ENCODE measurements around the gene P2RY14.
A peak's percentile ranks its signal among the peaks of the same experiment; 100 is the strongest.

The P2RY14 gene

DNA sequence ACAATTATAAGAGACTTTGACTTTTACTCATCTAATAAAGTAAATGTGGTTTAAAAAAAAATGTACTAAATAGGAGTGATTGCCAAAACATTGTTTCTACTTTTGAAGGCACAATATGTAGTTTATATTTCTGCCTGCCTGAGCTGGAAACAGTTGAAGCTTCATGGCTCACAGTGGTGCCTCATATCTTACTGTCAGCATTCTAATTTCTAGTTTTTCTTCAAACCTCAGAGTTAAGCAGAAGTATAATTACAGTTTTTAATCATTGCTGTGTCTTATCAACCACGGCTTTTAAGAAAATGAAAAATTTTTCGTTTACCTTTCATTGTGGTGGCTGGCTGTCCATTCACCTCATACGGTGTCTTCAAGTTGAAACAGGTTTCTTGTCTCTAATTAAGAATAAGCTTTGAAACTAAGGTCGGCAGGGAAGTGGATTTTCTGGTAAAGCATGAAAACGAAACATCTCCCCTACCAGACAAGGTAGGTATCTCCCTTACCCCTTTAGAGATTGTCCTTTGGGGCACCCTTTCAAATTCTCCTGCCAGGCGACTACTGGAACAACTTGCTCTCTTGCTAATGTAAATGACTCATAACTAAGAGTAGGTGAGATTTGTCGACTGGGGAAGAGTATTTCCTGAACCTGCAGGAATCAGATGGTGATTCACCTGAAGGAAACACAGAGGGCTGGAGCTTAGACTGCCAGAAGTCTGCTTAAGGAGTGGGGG, 38.1 kb upstream of the P2RY14 start, which contains the start of gene GPR87:
TSS of gene GPR87 (minus strand) at position 554 of the 725 bp plus-strand sequence. CDS start 16,720 bp downstream, outside the sequence.
- Histone ChIP-seq H2BK12ac (ENCODE audit: low read length) (no peak within 1 kb of the TSS), H3K18ac (ENCODE audit: low read length) (no peak within 1 kb of the TSS), H3K14ac (ENCODE audit: low read length) (no peak within 1 kb of the TSS), H3K27ac (replicated peaks; ENCODE audit: low read length) (no peak within 1 kb of the TSS), H3K4me1 (ENCODE audit: control insufficient read depth in 2 of 2, insufficient read depth in 1 of 2, low read depth in 1 of 2, low read length in 2 of 2) (no peaks in the 10 kb centered on the region), H3K9me3 (replicated peaks in 1 of 2; ENCODE audit: control insufficient read depth in 2 of 2, insufficient read depth in 1 of 2, low read depth in 1 of 2, low read length in 2 of 2) (no peaks in the 10 kb centered on the region), H3K27me3 (ENCODE audit: control insufficient read depth in 3 of 3, insufficient read depth in 3 of 3, low read depth in 1 of 3, low read length in 3 of 3) (no peaks in the 10 kb centered on the region), H3K36me3 (replicated peaks in 1 of 2; ENCODE audit: control insufficient read depth in 2 of 2, insufficient read depth in 2 of 2, low read length in 2 of 2) (no peaks in the 10 kb centered on the region), H3K23ac (ENCODE audit: low read depth, low read length, poor library complexity) (no peak within 1 kb of the TSS), H2AK5ac (ENCODE audit: low read depth, low read length) (no peak within 1 kb of the TSS), H2BK5ac (ENCODE audit: low read length) (no peak within 1 kb of the TSS), H4K91ac (ENCODE audit: low read depth, low read length, poor library complexity) (no peak within 1 kb of the TSS), H3K9ac (ENCODE audit: low read depth, low read length, poor library complexity) (no peak within 1 kb of the TSS), H3K4me2 (ENCODE audit: insufficient read depth, low read length, poor library complexity, severe bottlenecking) (no peak within 1 kb of the TSS), H2BK15ac (ENCODE audit: low read length) (no peak within 1 kb of the TSS), H2AFZ (ENCODE audit: low read length) (peak within 1 kb of the TSS; percentile 67), H3K4ac (ENCODE audit: low read length) (no peak within 1 kb of the TSS), H2BK120ac (ENCODE audit: low read depth, low read length) (no peak within 1 kb of the TSS), H4K8ac (ENCODE audit: low read depth, low read length) (no peak within 1 kb of the TSS), H3K79me1 (ENCODE audit: low read depth, low read length) (no peaks in the 10 kb centered on the region), H3K4me3 (ENCODE audit: low read length in 2 of 2) (no peak within 1 kb of the TSS)
- no peak for DNase-seq (ENCODE audit: low spot score)
- no CpG with 5 or more reads among the region's 7 CpGs for WGBS, 2 donors (ENCODE audit: extremely low coverage in 2 of 2, insufficient read length in 2 of 2, insufficient replicate concordance in 1 of 2)

GRCh38 chr3:151315846-151316245, 37.5 kb upstream of the P2RY14 start:
- no peak overlapping the region for H3K9ac ChIP-seq (ENCODE audit: low read depth, low read length, poor library complexity)
- WGBS, 2 donors (ENCODE audit: extremely low coverage in 2 of 2, insufficient read length in 2 of 2, insufficient replicate concordance in 1 of 2), result no CpG with 5 or more reads among the region's 2 CpGs
- H3K36me3 ChIP-seq (replicated peaks in 1 of 2; ENCODE audit: control insufficient read depth in 2 of 2, insufficient read depth in 2 of 2, low read length in 2 of 2), result no peaks in the 10 kb centered on the region
- no peak overlapping the region for H4K91ac ChIP-seq (ENCODE audit: low read depth, low read length, poor library complexity)
- H3K4ac ChIP-seq (ENCODE audit: low read length), result no peak overlapping the region
- H3K4me2 ChIP-seq (ENCODE audit: insufficient read depth, low read length, poor library complexity, severe bottlenecking), result no peak overlapping the region
- H3K79me1 ChIP-seq (ENCODE audit: low read depth, low read length), result no peaks in the 10 kb centered on the region
- H2BK120ac ChIP-seq (ENCODE audit: low read depth, low read length), result no peak overlapping the region
- no peak overlapping the region for H3K4me3 ChIP-seq (ENCODE audit: low read length in 2 of 2)
- peak overlapping the region; percentile 67 for H2AFZ ChIP-seq (ENCODE audit: low read length)
- no peaks in the 10 kb centered on the region for H3K27me3 ChIP-seq (ENCODE audit: control insufficient read depth in 3 of 3, insufficient read depth in 3 of 3, low read depth in 1 of 3, low read length in 3 of 3)
- no peak overlapping the region for H2AK5ac ChIP-seq (ENCODE audit: low read depth, low read length)
- H3K4me1 ChIP-seq (ENCODE audit: control insufficient read depth in 2 of 2, insufficient read depth in 1 of 2, low read depth in 1 of 2, low read length in 2 of 2), result no peaks in the 10 kb centered on the region
- no peak overlapping the region for H4K8ac ChIP-seq (ENCODE audit: low read depth, low read length)
- no peak for DNase-seq (ENCODE audit: low spot score)
- H2BK12ac ChIP-seq (ENCODE audit: low read length), result no peak overlapping the region
- H3K14ac ChIP-seq (ENCODE audit: low read length), result no peak overlapping the region
- no peak overlapping the region for H3K23ac ChIP-seq (ENCODE audit: low read depth, low read length, poor library complexity)
- no peaks in the 10 kb centered on the region for H3K9me3 ChIP-seq (replicated peaks in 1 of 2; ENCODE audit: control insufficient read depth in 2 of 2, insufficient read depth in 1 of 2, low read depth in 1 of 2, low read length in 2 of 2)
- H3K18ac ChIP-seq (ENCODE audit: low read length), result no peak overlapping the region
- no peak overlapping the region for H2BK15ac ChIP-seq (ENCODE audit: low read length)
- no peak overlapping the region for H3K27ac ChIP-seq (replicated peaks; ENCODE audit: low read length)
- no peak overlapping the region for H2BK5ac ChIP-seq (ENCODE audit: low read length)

DNA sequence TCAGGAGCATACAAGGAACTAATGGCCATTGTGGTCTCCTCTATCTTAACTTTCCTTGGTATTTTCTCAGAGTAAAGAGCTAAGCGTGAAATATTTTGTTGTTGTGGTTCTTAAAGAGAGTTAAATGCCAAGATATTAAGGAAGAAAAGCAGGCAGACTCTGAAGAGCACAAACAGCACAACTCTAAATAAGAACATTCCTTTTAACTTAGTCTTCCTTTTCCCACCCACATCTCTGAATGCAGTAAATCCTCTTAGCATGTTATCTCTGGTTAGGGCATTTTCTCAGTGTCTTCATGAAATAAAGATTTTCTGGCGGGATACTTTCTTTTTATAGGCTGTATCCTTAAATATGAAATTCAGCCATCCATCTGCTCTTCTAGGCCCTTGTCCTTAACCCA, 36.8 kb upstream of the P2RY14 start:
- Histone ChIP-seq H3K27me3 (ENCODE audit: control insufficient read depth in 3 of 3, insufficient read depth in 3 of 3, low read depth in 1 of 3, low read length in 3 of 3) (no peaks in the 10 kb centered on the region), H2AK5ac (ENCODE audit: low read depth, low read length) (no peak overlapping the region), H3K18ac (ENCODE audit: low read length) (no peak overlapping the region), H3K9me3 (replicated peaks in 1 of 2; ENCODE audit: control insufficient read depth in 2 of 2, insufficient read depth in 1 of 2, low read depth in 1 of 2, low read length in 2 of 2) (no peaks in the 10 kb centered on the region), H3K79me1 (ENCODE audit: low read depth, low read length) (no peaks in the 10 kb centered on the region), H3K9ac (ENCODE audit: low read depth, low read length, poor library complexity) (no peak overlapping the region), H3K27ac (replicated peaks; ENCODE audit: low read length) (no peak overlapping the region), H3K4me2 (ENCODE audit: insufficient read depth, low read length, poor library complexity, severe bottlenecking) (no peak overlapping the region), H4K8ac (ENCODE audit: low read depth, low read length) (no peak overlapping the region), H2BK15ac (ENCODE audit: low read length) (no peak overlapping the region), H2BK120ac (ENCODE audit: low read depth, low read length) (no peak overlapping the region), H3K23ac (ENCODE audit: low read depth, low read length, poor library complexity) (no peak overlapping the region), H3K4ac (ENCODE audit: low read length) (no peak overlapping the region), H4K91ac (ENCODE audit: low read depth, low read length, poor library complexity) (no peak overlapping the region), H2BK5ac (ENCODE audit: low read length) (no peak overlapping the region), H2AFZ (ENCODE audit: low read length) (no peak overlapping the region), H3K4me1 (ENCODE audit: control insufficient read depth in 2 of 2, insufficient read depth in 1 of 2, low read depth in 1 of 2, low read length in 2 of 2) (no peaks in the 10 kb centered on the region), H2BK12ac (ENCODE audit: low read length) (no peak overlapping the region), H3K14ac (ENCODE audit: low read length) (no peak overlapping the region), H3K36me3 (replicated peaks in 1 of 2; ENCODE audit: control insufficient read depth in 2 of 2, insufficient read depth in 2 of 2, low read length in 2 of 2) (no peaks in the 10 kb centered on the region), H3K4me3 (ENCODE audit: low read length in 2 of 2) (no peak overlapping the region)
- WGBS, 2 donors (ENCODE audit: extremely low coverage in 2 of 2, insufficient read length in 2 of 2, insufficient replicate concordance in 1 of 2), result no CpG with 5 or more reads among the region's 2 CpGs
- DNase-seq (ENCODE audit: low spot score), result no peak

DNA sequence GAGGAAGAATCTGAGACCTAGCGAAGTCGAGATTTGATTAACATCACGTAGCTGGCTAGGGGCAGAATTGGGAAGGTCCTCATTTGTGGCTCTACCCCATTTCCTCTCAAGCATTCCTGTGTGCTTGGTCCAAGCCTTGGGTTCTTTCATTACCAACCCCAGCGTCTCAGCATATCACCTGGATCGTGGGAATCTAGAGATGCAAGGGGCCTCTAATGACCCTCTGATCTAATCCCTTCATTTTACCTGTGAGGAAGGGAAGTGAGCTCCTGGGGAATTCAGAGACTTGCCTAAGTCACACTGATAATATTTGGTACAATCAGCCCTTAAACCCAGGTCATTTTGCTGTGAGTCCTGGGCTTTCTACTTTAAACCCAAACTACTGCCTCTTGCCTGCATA, 36.3 kb upstream of the P2RY14 start:
- DNase-seq (ENCODE audit: low spot score), result no peak
- Histone ChIP-seq H3K4ac (ENCODE audit: low read length) (no peak overlapping the region), H2BK15ac (ENCODE audit: low read length) (no peak overlapping the region), H3K9ac (ENCODE audit: low read depth, low read length, poor library complexity) (no peak overlapping the region), H3K36me3 (replicated peaks in 1 of 2; ENCODE audit: control insufficient read depth in 2 of 2, insufficient read depth in 2 of 2, low read length in 2 of 2) (no peaks in the 10 kb centered on the region), H3K4me1 (ENCODE audit: control insufficient read depth in 2 of 2, insufficient read depth in 1 of 2, low read depth in 1 of 2, low read length in 2 of 2) (no peaks in the 10 kb centered on the region), H3K27me3 (ENCODE audit: control insufficient read depth in 3 of 3, insufficient read depth in 3 of 3, low read depth in 1 of 3, low read length in 3 of 3) (no peaks in the 10 kb centered on the region), H3K23ac (ENCODE audit: low read depth, low read length, poor library complexity) (no peak overlapping the region), H3K4me3 (ENCODE audit: low read length in 2 of 2) (no peak overlapping the region), H2AFZ (ENCODE audit: low read length) (no peak overlapping the region), H3K18ac (ENCODE audit: low read length) (no peak overlapping the region), H4K91ac (ENCODE audit: low read depth, low read length, poor library complexity) (no peak overlapping the region), H3K4me2 (ENCODE audit: insufficient read depth, low read length, poor library complexity, severe bottlenecking) (no peak overlapping the region), H4K8ac (ENCODE audit: low read depth, low read length) (no peak overlapping the region), H3K9me3 (replicated peaks in 1 of 2; ENCODE audit: control insufficient read depth in 2 of 2, insufficient read depth in 1 of 2, low read depth in 1 of 2, low read length in 2 of 2) (no peaks in the 10 kb centered on the region), H3K27ac (replicated peaks; ENCODE audit: low read length) (no peak overlapping the region), H2BK5ac (ENCODE audit: low read length) (no peak overlapping the region), H2BK120ac (ENCODE audit: low read depth, low read length) (no peak overlapping the region), H2AK5ac (ENCODE audit: low read depth, low read length) (no peak overlapping the region), H3K14ac (ENCODE audit: low read length) (no peak overlapping the region), H3K79me1 (ENCODE audit: low read depth, low read length) (no peaks in the 10 kb centered on the region), H2BK12ac (ENCODE audit: low read length) (no peak overlapping the region)
- no CpG with 5 or more reads among the region's 5 CpGs for WGBS, 2 donors (ENCODE audit: extremely low coverage in 2 of 2, insufficient read length in 2 of 2, insufficient replicate concordance in 1 of 2)

Measured in neuronal stem cell (in vitro differentiated cells).